ENCODE results near the gene IFITM2.
"Not testable (repeated sequence)": the region's sequence is repeated elsewhere in the genome, so short reads cannot be mapped to it uniquely, and the experiment has no call there.

IFITM2 gene

DNA sequence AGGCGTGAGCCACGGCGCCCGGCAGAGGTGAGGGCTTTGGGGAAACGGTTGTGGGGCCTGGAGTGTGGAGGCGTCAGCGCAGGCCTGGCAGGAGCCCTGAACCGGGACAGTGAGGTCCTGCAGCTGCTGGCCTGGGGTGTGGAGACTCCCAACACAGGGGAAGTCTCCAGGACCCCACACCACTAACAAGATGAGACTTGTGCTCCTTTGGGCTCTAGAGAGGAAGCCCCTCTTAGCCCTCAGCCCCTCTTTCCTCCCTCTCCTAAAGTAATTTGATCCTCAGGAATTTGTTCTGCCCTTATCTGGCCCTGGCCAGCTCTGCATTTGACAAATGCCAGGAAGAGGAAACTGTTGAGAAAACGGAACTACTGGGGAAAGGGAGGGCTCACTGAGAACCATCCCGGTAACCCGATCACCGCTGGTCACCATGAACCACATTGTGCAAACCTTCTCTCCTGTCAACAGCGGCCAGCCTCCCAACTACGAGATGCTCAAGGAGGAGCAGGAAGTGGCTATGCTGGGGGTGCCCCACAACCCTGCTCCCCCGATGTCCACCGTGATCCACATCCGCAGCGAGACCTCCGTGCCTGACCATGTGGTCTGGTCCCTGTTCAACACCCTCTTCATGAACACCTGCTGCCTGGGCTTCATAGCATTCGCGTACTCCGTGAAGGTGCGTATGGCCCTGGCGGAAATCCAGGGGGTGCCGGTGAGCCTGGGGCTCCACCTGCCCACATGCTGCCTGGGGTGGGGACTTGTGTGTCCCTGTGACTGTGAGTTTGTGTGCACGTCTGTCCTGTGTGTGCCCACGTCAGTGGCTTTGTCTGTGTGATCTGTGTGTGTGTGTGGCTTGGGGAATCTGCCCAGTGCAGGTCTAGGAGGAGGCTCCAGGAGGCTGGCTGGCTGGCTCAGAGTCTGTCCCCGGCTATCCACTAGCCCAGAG lies at the start of gene IFITM2:
Gene IFITM2, plus strand, starts transcription at position 51 of the 943 bp plus-strand sequence. Its CDS starts 377 bp downstream, at position 428.
- peak within 1 kb of the TSS; percentile 95 for H3K27ac Mint-ChIP-seq

DNA sequence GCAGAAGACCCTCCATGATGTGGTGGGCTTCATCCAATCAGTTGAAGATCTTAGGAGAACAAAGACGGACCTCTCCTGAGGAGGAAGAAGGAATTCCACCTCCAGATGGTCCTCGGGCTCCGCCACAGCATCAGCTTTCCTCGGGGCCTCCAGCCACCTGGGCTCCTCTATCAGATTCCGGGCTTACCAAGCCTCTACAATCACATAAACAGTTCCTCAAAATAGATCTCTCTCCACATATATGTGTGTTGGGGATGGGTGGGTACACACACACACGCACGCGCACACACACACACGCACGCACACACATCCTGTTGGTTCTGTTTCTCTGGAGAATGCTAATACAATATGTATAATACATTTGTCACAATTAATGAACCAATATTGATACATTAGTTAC lies 48.2 kb upstream of the IFITM2 start:
- no peak for DNase-seq
- Mint-ChIP-seq H3K27me3 (peaks cover 39% of the 10 kb centered on the region), H3K27ac (no peak overlapping the region), H3K4me3 (no peak overlapping the region), H3K36me3 (no peaks in the 10 kb centered on the region), H3K4me1 (no peaks in the 10 kb centered on the region), H3K9me3 (no peaks in the 10 kb centered on the region)
- CTCF ChIA-PET = interaction anchor here (5.6 kb wide), 1 partner anchor 8 kb away, joined by 36 read pairs; no protein-coding TSS in a partner anchor

More for the DNA sequence above, at the start of gene IFITM2:
- not testable (repeated sequence) for H3K27me3 Mint-ChIP-seq, H3K9me3 Mint-ChIP-seq
- peaks cover 54% of the 10 kb centered on the region for H3K4me1 Mint-ChIP-seq
- peak within 1 kb of the TSS; percentile 90 for H3K4me3 Mint-ChIP-seq
- H3K36me3 Mint-ChIP-seq = peaks cover 13% of the 10 kb centered on the region
- CTCF ChIA-PET = interaction anchor here (0.7 to 5.3 kb wide), 7 partner anchors 8 to 57 kb away, joined by 3 to 43 read pairs (median 3); partner anchors contain the start of gene NLRP6
- peak; percentile 83 for DNase-seq

DNA sequence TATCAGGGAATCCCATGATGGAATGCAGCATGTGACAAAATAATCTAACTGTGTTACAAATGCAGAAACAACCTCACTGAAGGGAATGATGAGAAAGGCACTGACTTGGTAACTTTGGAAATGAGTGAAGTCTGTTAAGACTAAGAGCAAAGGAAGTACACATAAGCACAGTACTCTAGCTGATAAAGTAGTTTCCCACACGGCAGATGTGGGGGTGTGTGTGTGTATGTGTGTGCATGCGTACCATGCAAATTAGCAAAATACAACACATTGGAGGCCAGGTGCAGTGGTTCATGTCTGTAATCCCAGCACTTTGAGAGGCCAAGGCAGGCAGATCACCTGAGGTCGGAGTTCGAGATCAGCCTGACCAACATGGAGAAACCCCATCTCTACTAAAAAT lies 46.0 kb upstream of the IFITM2 start:
- CTCF ChIA-PET = interaction anchor here (5.6 kb wide), 1 partner anchor 10 kb away, joined by 36 read pairs; no protein-coding TSS in a partner anchor
- Mint-ChIP-seq H3K27ac (no peak overlapping the region), H3K36me3 (no peaks in the 10 kb centered on the region), H3K4me3 (no peak overlapping the region), H3K4me1 (peaks cover 2% of the 10 kb centered on the region), H3K9me3 (no peaks in the 10 kb centered on the region), H3K27me3 (peaks cover 44% of the 10 kb centered on the region)
- DNase-seq = no peak

DNA sequence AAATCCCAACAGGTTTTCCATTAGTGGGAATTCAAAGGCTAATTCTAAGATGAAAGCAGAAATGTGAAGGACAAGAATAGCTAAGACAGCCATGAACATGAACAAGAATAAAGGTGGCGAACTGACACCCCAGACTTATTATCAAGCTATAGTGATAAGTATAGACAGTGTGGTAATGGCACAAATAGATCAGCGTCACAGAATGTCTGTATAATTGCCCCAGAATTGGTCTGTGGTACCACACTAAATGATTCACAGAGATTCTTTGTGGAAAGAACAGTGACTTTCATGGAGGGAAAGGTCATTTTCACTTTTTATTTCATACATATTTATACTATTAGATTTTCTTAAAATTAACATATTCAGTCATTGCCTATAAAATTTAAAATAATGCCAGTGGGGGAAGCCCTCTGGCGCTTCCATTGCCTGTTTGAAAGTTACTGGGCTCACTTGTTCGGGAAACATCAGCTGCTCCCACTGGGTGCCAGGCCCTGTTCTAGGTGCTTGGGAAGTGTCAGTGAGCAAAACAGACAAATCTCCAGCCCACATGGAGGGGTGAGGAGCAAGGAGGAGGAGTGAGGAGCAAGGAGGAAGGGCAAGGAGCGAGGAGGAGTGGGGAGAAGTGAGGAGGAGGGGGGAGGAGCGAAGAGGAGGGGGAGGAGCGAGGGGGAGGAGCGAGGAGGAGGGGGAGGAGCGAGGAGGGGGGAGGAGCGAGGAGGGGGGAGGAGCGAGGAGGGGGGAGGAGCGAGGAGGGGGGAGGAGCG lies 40.8 kb upstream of the IFITM2 start:
- Mint-ChIP-seq H3K36me3 (peaks cover 9% of the 10 kb centered on the region), H3K27me3 (peaks cover 11% of the 10 kb centered on the region), H3K4me1 (peaks cover 37% of the 10 kb centered on the region), H3K4me3 (peak overlapping the region; percentile 72), H3K27ac (peak overlapping the region; percentile 89), H3K9me3 (no peaks in the 10 kb centered on the region)
- CTCF ChIA-PET = interaction anchor here (1.3 to 4.3 kb wide), 3 partner anchors 12 to 17 kb away, joined by 4 to 32 read pairs (median 16); no protein-coding TSS in a partner anchor
- DNase-seq = peak; percentile 61

DNA sequence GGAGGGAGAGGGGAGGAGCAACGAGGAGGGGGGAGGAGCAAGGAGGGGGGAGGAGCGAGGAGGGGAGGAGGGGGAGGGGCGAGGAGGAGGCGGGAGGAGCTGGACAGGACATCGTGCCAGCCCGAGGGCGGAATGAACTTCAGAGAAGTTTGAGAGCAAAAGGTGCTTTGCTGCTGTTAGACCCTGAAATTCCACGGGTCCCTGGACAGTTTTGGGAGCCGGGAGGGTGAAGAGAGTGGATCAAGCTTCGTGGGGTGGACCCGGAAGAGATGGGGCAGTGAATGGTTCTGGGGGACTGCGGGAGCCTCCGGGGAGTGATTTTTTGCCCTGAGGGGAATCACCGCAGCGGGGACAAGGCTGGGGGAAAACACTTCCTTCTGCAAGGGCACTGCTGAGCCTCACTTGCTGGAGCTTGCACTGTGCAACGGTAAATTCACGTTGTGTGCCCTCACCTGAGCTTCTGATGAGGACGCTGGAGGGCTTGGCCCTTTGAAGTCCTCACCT lies 40.1 kb upstream of the IFITM2 start:
- H3K27ac Mint-ChIP-seq = peak overlapping the region; percentile 99
- peak overlapping the region; percentile 79 for H3K4me3 Mint-ChIP-seq
- peaks cover 41% of the 10 kb centered on the region for H3K4me1 Mint-ChIP-seq
- H3K9me3 Mint-ChIP-seq = no peaks in the 10 kb centered on the region
- H3K27me3 Mint-ChIP-seq = peaks cover 14% of the 10 kb centered on the region
- DNase-seq = peak; percentile 82
- H3K36me3 Mint-ChIP-seq = peaks cover 13% of the 10 kb centered on the region
- CTCF ChIA-PET = interaction anchor here (1.1 to 4.3 kb wide), 4 partner anchors 11 to 20 kb away, joined by 4 to 32 read pairs (median 10); no protein-coding TSS in a partner anchor

DNA sequence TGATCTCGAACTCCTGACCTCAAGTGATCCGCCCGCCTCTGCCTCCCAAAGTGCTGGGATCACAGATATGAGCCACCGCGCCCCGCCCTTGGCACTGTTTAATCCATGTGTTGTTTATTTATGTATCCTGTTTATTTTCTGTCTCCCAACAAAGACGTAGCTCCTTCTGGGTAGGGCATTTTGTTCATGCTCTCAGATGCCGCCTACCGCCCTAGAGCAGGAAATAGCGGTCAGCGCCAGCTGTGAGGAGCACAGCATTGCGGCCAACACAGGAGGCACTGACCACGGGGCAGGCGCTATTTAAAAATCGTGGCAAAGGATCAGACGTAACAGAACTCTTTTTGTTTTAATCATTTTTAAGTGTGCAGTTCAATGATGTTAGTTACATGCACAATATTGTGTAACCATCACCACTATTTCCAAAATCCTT lies 38.9 kb upstream of the IFITM2 start:
- Mint-ChIP-seq H3K27ac (peak overlapping the region; percentile 99), H3K4me1 (peaks cover 43% of the 10 kb centered on the region), H3K27me3 (peaks cover 24% of the 10 kb centered on the region), H3K36me3 (peaks cover 15% of the 10 kb centered on the region), H3K4me3 (peak overlapping the region; percentile 79)
- CTCF ChIA-PET = interaction anchor here (0.6 to 4.3 kb wide), 4 partner anchors 8 to 19 kb away, joined by 4 to 32 read pairs (median 10); no protein-coding TSS in a partner anchor
- DNase-seq = peak; percentile 86
- not testable (repeated sequence) for H3K9me3 Mint-ChIP-seq

DNA sequence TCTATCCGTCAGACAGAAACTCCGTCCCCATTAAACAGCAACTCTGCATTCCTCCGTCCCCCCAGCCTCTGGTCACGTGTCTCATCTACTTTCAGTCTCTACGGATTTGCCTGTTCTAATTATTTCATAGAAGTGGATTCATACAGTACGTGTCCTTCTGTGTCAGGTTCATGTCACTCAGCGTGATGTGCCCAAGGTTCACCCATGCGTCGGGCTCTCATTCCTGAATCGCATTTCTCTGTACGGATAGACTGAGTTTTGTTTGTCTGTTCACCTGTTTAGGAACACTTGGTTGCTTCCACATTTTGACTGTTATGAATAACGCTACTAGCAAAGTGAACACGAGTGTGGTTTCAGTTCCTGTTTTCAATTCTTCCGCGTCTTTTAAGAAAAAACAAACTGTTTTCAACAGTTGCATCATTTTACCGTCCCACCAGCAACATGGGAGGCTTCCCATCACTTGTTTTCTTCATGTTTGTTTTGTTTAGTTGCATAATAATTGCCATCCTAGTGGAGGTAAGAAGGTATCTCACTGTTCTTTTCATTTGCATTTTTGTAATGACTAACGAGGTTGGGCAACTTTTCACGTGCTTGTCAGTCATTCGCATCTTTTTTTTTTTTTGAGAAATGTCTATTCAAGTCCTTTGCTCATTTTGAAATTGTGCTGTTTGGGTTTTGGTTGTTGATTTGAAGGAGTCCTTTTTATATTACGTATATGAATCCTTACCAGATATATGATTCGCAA lies 38.3 kb upstream of the IFITM2 start:
- Mint-ChIP-seq H3K9me3 (no peaks in the 10 kb centered on the region), H3K4me1 (peaks cover 43% of the 10 kb centered on the region), H3K27ac (peak overlapping the region; percentile 99), H3K4me3 (peak overlapping the region; percentile 79), H3K27me3 (peaks cover 29% of the 10 kb centered on the region), H3K36me3 (peaks cover 16% of the 10 kb centered on the region)
- CTCF ChIA-PET = interaction anchor here (0.6 to 4.3 kb wide), 3 partner anchors 8 to 19 kb away, joined by 4 to 32 read pairs (median 16); no protein-coding TSS in a partner anchor
- DNase-seq = peak; percentile 73

DNA sequence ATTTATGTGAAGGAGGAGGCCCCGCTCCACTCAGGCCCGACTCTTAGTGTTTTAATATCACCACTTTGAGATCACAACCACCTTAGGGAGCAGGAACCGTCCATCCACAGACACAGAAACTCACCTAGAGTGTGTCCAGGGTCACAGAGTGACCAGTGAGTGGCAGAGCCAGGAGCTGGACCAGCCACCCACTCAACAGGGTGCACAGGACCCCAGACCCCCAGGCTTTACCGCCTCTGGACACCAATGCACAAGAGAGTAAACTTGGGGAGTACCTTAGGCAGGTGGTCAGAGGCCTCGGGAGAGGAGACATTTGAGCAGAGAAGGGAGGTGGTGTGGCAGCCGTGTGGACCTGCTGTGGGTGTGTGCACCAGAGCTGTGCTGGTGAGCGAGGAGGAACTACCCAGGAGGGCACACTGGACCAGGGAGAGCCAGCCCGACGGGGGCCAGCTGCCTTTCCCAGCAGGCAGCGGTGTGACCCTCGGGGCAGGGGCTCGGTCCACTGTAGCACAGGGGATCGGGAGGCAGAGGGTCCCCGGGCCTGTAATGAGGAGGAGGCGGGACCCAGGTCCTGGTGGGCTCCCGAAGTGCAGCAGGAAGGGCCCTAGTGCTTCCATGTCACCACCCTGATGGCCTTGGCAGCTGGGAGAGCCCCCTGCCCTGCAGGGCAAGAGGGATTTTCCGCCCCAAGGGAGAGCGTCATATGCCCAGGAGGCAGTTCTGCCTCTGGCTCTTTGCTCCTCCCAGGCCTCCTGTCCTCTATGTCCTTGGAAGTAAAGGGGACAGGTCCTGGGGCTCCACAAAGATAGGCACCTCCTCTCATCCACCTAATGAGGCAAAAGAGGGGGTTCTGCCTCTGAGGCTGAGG lies 36.9 kb upstream of the IFITM2 start:
- Mint-ChIP-seq H3K9me3 (no peaks in the 10 kb centered on the region), H3K4me1 (peaks cover 46% of the 10 kb centered on the region), H3K36me3 (peaks cover 21% of the 10 kb centered on the region), H3K27ac (peak overlapping the region; percentile 99), H3K4me3 (no peak overlapping the region), H3K27me3 (peaks cover 33% of the 10 kb centered on the region)
- CTCF ChIA-PET = interaction anchor here (1.0 kb wide), 1 partner anchor 20 kb away, joined by 4 read pairs; no protein-coding TSS in a partner anchor
- DNase-seq = no peak

DNA sequence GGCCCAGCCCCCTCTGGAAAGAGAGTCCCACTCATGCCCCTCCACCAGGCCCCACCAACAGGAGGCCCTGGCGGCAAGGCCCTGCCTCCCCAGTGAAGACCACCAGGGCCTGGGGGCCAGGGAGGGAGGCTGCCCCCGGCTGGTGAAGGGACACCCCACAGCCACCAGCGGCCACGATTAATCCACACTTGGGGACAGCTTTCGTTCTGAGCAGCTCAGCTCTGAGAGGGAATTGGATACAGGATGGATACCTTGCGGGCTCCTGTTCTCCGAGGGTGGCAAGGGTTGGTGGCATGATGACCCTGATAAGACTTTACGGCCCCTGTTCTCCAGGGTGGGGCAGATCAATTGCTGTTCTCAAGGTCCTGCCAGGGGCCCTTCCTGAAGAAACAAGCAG lies 36.3 kb upstream of the IFITM2 start:
- DNase-seq = no peak
- H3K4me1 Mint-ChIP-seq = peaks cover 46% of the 10 kb centered on the region
- no peak overlapping the region for H3K27ac Mint-ChIP-seq
- no peak overlapping the region for H3K4me3 Mint-ChIP-seq
- CTCF ChIA-PET = interaction anchor here (1.0 kb wide), 1 partner anchor 21 kb away, joined by 4 read pairs; no protein-coding TSS in a partner anchor
- H3K27me3 Mint-ChIP-seq = peaks cover 37% of the 10 kb centered on the region
- H3K9me3 Mint-ChIP-seq = peaks cover under 1% of the 10 kb centered on the region
- H3K36me3 Mint-ChIP-seq = peaks cover 26% of the 10 kb centered on the region

DNA sequence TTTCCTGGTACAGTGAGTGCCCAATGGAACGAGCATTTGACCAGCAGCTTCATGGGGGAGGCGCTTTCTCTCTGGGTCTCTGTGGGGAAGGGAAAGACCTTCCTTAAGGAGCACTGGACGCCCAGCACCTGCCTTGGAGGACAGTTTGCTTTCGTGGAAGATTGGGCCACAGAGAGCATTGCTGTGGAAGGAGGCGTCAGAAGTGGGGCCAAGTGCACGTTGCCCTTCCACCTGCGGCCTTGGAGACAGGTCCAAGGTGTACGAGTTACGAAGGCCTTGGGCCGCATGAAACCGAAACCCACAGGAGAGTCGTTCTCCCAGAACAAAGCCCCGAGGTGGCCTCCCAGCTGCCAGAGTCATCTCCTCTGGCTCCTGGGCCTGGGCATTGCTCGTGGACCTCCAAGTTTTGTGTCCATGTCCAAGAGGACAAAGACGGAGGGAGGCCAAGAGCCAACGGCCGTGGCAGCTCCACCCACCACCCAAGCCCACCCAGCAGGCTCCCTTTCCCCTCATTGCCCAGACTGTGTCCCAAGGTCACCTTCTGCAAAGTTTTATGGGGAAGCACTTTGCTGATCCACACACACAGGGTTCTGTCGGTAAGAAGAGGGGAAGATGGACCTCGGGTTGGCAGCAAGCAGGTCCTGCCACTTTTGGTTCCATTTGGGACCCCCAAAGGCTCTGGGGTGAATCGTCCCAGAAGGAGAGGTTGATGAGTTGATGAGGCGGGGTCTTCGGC lies 35.3 kb upstream of the IFITM2 start:
- Mint-ChIP-seq H3K4me3 (no peak overlapping the region), H3K36me3 (peaks cover 35% of the 10 kb centered on the region), H3K27me3 (peaks cover 46% of the 10 kb centered on the region), H3K27ac (peak overlapping the region; percentile 4), H3K4me1 (peaks cover 49% of the 10 kb centered on the region), H3K9me3 (peaks cover 7% of the 10 kb centered on the region)
- CTCF ChIA-PET = interaction anchor here (1.0 kb wide), 1 partner anchor 22 kb away, joined by 4 read pairs; no protein-coding TSS in a partner anchor
- DNase-seq = peak; percentile 21

DNA sequence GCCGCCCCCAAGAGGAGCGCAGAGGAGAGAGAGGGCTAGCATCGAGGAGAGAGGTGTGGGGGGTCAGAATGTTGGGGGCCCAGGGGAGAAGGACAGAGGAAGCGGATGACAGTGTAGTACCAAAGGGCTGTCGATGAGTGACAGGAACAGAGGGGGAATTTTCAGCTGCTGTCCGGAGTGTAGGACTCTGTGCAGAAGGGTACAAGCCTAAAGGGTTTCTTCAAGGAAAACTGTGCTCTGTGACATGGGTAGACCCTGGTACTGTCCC lies 34.8 kb upstream of the IFITM2 start:
- Mint-ChIP-seq H3K4me1 (peaks cover 49% of the 10 kb centered on the region), H3K9me3 (peaks cover 10% of the 10 kb centered on the region), H3K4me3 (no peak overlapping the region), H3K27ac (no peak overlapping the region), H3K36me3 (peaks cover 38% of the 10 kb centered on the region), H3K27me3 (peaks cover 48% of the 10 kb centered on the region)
- CTCF ChIA-PET = no interaction called here
- DNase-seq = no peak

DNA sequence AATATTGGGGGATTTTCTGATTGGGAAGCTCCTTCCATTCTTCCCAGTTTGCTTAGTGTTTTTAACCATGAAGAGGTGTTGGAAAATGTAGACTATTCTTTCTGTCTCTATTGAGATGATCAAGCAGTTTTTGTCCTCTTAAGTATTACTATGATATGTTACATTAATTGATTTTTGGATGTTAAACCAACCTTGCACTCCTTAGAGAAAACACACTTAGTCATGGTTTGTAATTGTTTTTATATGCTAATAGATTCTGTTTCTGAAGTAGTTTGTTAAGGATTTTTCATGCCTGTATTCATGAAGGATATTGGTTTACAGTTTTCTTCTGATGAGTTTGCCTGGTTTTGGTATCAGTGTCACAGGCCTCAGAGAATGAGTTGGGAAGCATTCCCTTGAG lies 31.4 kb upstream of the IFITM2 start:
- H3K9me3 Mint-ChIP-seq = peaks cover 10% of the 10 kb centered on the region
- H3K27me3 Mint-ChIP-seq = peaks cover 80% of the 10 kb centered on the region
- CTCF ChIA-PET = interaction anchor here (1.1 kb wide), 1 partner anchor 26 kb away, joined by 3 read pairs; no protein-coding TSS in a partner anchor
- no peak overlapping the region for H3K27ac Mint-ChIP-seq
- DNase-seq = no peak
- peaks cover 40% of the 10 kb centered on the region for H3K4me1 Mint-ChIP-seq
- no peak overlapping the region for H3K4me3 Mint-ChIP-seq
- H3K36me3 Mint-ChIP-seq = peaks cover 45% of the 10 kb centered on the region

Data from activated naive CD4-positive, alpha-beta T cell treated with anti-CD3 and anti-CD28 coated beads, Interleukin-2, amount 10 ng/mL, durations not matched to agents 7 days and 5 days (primary cell).